Measurements from ENCODE around the gene LRP1-AS.
A peak's percentile ranks its signal among the peaks of the same experiment; 100 is the strongest.

Gene LRP1-AS

DNA sequence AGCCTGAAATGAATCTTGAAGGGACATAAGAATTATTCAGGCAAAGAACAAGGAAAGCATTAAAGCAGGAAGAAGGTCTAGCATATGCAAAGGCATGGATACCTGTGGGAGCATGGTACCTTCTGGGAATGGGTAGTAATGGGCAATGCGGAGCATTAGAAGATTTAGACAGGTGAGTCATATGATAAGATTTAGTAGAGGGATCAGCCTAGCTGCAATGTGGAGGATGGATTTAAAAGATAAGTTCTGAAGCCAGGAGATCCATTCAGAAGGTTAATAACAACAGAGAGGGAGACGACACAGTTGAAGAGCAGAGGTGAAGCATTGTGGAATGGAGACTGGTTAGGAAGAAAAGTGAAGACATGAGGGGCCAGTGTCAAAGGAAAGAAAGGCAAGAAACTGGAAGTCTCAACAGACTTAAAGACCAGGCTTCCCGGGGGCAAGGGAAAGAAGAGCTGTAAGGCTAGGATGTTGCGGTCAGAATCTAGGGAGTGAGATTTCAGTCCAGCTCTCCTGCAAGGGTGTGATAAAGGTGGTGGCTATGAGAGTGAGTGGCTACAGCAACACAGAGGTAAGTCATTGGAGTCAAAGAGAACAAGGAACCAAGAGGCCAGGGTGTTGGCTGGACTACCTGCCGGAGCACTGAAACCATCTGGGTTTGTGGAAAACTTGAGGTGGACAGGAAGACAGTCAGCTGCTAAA lies 30.7 kb downstream of the LRP1-AS start:
- DNase-seq, result no peak

DNA sequence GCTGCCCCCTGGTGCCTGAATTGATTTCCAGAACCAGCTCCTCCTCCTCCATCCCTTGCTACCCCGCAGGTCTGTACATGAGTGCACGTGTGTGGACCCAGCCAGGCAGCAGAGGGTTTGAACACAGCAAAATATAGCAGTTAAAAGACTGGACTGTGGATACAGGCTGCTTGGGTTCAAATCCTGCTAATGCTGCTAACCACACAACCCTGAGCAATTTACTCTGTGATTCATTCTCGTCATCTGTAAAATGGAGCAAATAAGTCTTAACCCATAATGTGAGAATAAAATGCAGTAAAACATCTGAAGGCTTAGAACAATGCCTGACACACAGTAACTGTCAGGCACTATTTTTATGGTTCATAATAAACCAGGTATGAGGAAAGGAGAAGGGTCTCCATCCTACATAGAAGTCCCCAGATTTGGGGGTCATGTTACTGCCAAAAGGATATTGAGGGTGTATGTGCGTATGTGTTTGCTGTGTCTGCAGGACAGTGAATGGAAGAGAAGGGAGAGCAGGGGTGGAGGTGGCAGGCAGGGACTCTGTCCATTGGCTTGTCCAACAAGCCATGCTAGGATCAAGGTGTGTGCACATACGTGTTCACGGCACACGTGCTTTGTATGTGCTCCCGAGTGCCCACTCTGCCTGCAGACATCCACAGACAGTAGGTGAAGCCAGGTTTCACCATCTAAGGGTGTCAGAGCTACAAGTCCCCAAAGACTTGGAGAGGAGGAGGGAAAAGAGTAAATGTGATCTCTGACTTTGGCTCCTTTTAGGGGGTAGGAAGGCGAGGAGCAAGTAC lies 34.7 kb downstream of the LRP1-AS start:
- no peak for DNase-seq

DNA sequence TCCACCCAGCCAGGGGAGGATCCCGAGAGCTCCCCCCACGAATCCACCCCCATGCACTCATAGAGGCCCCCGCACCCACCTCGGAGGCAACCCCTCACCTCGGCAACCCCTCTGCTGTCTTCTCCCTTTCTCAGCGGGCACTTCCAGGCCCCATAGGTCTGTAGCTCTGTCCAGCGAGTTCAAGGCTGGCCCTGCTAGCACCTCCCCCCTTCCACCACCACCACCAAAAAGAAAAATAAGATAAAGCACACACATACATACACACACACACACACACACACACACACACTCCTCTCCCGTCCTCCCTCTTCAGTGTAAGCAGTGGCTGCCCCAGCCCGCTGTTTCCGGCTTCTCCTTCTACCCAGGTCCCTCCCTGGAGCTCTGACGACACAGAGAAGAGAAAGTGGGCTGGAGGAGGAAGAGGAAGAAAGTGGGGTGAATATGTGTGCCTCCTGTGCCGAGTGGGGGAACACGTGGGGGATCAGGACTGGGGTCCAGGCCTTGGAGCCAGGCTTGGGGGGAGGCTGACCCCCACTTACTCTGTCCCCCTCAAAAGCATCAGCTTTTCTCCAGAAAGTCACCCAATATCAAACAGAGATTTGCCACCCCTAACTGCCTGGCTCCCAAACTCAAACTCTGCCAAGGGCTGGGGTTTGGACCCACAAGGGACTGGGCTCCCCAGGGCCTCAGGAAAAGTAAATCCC lies 36.2 kb downstream of the LRP1-AS start, which contains the start of gene STAT6:
TSS of gene STAT6 (minus strand) at position 332 of the 704 bp plus-strand sequence. CDS start 3,084 bp downstream, outside the sequence.
- peak; percentile 39 for DNase-seq

DNA sequence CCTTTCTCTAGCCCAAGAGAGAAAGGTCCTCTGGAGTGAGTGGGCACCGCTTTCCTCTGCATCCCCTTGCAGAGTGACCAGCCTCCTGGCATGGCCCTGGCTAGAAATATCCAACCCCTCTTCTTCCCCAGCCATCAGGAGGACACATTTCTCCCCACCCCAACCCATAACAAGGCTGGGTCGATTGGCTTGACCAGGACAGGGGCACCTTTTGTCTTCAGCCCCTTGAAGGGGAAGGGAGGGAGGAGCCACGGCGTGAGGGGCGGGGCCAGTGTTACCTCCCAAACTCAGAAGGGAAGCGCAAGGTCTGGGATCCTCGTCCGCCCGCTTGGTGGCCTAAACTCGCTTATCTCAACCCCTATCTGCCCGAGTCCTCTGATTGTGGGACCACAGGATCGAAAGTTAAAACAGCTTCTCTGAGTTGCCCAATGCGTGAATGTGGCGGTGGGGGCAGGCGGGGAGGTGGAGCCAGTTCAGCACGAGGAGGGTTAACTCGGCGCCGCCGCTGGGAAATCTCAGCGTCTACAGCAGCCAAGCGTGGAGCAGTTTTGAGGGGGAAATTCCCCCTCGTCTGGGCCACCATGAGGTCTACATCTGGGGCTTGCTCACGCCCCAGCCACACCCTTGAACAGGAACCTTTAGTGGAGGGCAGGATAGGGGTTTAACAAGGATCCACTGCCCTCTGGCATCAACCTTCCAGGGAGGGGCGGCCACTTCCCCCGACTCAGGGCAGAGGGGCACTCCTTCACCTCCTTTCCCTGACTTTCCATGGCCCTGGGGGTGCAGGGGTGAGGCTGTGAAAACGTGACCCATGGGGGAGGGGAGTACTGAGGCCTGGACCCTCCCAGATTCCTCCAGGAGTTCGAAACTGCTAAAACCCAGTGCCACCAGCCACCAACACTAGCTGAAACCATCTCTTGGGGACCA lies 37.1 kb downstream of the LRP1-AS start:
- peak; percentile 23 for DNase-seq

DNA sequence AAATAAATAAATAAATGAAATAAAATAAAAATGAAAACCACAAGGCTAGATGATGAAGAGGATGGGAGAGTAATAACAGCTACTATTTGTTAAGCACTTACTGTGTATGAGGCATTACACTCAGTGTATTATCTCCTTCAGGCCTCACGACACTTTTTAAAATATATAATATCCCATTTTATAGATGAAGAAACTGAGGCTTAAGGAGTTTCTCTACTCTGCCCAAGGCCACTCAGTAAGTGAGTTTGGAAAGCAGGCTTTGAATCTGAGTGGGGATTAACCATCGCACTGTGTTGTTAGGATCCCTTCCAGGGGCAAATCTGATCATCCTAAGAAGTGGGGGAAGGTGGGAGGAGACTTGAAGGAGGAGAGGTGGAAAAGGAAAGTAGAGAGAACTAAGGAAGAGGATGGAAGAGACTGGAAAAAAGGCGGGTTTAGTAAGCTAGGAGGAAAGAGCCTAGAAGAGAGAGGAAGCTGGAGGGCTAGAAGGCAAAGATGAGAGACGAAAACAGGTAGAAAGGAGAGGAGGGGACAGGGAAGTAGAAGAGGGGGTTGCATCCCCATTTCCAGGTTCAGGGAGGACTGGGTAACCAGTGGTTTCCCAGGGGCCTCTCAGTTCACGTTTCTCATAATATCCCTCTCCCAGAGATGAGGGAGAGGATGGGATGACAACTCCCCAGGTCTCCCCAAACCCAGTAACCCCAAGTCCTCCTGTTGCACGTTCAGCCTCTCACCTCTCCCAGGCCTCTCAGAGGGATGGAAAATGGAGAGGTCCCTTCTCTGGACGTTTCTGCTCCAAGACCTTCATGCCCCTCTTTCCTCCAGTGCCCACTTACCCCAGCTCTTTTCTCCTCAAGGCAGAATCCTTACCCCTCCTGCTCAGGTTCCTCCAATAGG lies 38.0 kb downstream of the LRP1-AS start:
- no peak for DNase-seq

DNA sequence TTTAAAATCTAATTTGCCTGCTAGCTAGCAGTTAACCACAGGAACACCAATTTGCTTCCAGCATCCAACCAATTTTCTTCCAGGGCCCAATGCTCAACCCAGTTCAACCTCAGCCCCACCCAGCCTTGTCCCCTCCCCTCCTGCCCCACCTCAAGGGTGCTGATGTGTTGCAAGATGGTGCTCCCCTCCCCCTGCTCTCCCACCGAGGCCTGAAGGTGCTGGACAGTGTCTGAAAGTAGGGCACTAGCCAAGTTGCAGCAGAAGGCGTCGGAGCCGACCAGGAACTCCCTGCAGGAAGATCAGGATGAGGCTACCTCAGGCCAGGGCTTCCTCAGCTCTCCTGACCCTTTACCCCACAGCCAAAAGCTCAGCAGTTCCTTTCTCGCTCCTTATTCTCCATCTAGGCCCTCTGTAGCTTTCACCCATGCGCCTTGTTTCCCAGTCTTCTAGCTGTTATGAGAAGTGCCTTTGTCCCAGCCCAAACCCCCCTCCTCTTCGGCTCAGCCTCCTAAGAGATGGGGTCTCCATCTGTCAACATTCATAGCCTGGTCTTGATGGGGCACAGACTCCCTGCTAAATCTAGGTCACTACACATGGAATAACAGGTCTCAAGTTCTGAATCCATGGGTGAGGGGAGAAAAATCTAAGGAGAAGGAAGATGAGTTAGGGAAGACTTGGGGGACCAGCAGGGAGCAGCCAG lies 39.8 kb downstream of the LRP1-AS start:
- DNase-seq, result no peak

DNA sequence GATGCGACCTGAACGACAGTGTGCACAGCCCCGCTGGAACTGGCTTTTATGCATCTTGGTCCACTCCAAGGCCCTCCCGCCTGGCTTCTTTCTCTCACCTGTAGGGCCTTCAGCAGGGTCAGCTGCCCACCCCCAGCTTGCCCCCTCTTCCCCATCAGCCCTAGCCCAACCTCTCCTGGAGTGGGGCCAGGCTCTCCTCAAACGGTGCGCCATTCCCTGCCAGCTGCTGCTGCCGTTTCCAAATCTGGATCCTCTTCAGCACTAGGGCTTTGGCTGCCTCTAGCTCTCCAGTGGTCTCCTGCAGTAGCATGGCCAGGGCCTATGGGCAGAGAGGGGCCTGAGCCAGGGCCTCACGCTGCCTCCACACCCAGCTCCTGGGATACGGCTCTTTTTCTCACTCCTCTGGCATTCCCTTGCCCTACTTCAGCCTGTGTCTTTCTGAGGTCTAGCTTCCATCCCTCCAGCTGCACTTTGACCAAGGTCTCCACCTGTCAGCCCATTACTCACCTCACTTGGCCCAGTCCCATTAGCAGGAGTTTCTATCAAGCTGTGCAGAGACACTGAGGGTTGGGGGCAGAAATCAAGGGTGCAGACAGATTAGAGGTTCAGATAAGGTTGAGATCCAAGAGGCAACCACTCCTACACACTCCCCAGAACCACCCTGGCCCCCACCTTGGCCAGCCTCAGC lies 41.3 kb downstream of the LRP1-AS start:
- no peak for DNase-seq

DNA sequence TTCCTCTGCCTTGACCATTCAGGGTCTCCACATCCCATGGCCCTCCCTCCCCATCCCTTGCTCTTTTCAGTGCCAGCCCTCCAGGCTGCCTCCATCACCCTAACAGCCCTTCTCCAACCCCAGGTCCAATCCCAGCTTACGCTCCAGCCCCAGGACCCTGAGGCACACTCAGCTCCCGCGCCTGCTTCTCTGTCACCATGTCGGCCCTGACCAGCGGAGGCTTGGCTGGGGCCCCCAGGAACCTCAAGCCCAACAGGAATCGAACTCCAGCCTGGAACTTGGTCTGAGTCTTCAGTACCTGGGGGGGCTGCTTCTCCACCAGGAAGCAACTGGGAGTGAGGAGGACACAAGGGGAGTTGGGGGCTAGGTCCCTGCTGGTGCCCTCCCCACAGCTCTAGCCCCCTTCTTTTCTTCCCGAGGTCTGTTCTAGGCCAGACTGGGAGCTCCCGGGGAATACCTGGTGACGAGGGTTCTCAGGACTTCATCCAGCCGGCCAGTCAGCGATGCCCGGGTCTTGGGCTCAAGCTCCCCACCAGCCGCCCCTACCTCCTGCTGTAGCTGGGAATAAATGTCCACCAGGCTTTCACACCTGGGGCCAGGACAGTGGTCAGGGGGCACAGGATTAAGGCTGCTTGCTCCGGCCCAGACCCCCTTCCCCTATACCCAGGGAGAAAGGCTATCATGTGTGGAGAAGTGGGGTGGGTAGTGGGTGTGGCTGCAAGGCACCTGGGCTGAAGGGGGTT lies 42.2 kb downstream of the LRP1-AS start:
- no peak for DNase-seq

DNA sequence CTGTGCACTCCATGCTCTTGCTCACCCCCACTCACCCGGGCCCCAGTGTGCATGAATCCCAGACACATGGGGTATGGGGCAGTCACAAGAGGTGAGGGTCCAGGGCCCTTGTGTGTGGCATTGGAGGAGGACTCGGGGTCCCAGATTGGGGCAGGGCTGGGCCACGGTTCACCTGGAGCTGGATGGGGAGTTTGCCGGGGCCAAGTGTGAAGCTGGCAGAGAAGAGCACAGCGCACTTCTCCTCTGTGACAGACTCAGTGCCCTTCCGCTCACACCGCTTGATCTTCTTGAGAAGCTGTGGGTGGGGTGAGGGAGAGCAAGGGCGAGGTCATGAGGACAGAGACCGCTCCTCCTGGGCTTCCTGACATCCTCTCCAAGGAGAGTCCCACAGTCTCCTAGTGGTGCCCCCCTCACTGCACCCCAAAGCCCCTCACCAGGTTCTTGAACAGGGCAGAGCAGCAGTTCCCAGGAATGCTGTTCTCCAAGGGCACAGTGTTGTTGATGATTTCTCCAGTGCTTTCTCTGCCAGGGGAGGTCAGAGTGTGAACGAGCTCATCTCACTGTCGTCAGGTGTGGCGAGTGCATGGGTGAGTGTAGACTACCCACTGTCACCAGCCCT lies 43.0 kb downstream of the LRP1-AS start:
- no peak for DNase-seq

DNA sequence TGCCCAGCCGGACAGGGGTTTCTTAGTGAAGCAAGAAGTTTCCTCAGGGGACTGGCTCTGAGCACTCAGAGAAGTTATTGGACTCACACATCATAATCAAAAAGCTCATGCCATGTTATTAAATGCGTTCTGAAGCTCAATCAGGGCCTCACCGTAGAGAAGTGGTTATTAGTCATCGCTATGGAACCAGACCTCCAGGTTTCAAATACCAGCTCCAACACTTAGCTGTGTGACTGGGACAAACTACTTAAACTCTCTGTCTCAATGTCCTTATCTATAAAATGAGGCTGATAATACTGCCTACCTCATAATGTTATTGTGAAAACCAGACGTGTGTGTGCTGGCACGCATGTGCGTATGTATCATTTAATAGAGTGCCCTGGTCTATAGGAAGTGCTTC lies 43.6 kb downstream of the LRP1-AS start:
- no peak for DNase-seq

DNA sequence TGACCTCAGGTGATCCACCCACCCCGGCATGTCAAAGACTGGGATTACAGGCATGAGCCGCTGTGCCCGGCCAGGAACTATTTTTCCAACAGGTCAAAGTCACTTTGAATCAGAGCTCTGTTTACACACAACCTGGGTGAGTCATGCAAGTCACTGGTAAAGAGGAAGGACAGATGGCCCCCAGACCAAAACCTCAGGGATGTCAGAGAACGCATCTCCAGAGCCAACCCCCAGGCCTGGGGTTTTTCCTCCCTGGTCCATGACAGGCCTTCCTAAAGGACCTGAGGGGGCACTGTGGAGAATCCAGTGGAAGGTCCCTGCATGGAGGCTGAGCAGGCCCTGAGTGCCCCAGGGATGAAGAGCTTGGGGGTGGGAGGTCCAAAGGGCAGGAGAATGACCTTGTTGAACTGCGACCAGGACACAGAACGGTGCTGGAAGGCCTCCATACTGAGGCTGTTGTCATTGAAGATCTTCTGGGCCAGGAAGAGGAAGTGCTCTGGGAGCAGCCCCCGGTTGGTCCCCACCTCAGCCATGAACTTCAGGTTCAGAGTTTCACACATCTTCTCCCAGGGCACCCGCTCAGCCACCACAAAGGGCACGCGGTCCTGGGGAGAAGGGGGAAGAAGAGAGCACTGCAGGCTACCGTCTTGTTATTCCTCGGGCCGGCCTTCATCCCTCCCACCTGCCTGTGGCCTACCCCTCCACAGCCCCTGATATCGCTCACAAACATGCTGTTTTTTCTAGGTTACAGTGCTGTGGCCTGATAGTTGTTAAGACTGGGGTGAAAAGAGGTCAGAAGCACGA lies 45.3 kb downstream of the LRP1-AS start:
- DNase-seq, result no peak

DNA sequence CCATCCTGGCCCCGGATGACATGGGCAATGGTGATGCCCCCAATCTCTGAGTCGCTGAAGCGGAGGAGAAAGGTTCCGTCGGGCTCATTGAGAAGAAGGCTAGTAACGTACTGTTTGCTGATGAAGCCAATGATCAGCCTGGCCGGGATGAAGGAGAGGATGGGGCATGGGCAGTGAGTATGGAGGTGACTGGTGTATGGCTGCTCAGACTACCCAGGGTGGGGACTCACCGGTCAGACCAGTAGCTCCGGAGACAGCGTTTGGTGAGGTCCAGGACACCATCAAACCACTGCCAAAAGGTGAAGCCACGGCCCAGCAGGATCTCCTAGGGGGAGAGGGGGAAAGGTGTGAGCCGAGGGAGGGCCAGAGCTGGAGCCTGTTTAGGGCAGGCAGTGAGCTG lies 47.7 kb downstream of the LRP1-AS start:
- DNase-seq, result no peak

DNA sequence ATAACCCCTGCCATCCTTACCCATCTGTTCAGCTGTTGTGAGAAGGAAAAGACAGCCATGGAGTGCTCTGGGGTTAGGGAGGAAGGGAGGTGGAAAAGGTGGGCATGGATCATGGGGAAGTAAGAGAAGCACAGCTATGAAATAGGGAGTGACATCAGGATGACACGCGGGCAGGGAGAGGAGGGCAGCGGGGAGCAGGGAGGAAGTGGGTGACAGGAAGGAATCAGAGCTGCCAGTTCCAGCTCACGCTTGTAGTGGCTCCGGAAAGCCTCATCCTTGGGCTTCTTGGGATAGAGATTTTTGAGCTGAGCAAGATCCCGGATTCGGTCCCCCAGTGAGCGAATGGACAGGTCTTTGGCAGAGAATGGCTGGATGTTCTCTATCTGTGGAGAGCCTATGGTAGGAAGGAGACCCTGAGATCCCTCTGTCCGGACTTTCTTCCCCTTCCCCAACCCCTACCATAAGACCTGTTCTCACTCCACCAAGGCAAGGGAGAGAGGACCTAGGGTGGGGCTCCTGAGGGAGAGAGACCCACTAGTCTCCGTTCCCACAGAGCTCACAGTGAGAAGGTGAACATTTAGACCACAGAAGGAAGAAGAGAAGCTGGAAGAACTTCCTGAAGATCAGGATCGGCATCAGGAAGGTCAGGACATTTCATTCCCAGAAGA lies 48.2 kb downstream of the LRP1-AS start:
- DNase-seq, result no peak

DNA sequence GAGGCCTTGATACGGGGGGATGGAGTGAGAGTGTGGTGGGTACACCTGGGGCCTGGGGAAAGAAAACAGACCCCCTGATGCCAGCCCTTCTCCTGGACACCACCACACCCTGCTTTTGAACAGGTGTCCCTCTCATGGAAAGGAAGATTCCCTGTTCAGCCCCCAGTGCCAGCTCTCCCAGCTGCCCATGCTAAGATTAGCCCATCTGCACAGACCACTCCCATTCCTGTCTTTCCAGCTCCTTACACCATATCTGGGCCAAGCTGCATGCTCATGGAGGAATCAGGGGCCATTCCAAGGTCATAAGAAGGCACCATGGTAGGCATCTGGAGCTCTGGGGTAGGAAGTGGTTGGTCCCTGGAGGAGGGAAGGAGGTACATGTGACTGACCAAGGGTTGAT lies 48.9 kb downstream of the LRP1-AS start:
- no peak for DNase-seq

DNA sequence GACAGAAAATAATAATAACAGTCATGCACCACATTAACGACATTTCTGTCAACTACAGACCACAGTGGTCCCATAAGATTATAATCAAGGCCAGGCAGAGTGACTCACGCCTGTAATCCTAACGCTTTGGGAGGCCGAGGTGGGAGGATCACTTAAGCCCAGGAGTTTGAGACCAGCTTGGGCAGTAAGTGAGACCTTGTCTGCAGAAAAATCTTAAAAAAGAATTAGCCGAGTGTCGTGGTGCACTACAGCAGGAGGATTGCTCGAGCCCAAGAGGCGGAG lies 49.9 kb downstream of the LRP1-AS start:
- no peak for DNase-seq

DNA sequence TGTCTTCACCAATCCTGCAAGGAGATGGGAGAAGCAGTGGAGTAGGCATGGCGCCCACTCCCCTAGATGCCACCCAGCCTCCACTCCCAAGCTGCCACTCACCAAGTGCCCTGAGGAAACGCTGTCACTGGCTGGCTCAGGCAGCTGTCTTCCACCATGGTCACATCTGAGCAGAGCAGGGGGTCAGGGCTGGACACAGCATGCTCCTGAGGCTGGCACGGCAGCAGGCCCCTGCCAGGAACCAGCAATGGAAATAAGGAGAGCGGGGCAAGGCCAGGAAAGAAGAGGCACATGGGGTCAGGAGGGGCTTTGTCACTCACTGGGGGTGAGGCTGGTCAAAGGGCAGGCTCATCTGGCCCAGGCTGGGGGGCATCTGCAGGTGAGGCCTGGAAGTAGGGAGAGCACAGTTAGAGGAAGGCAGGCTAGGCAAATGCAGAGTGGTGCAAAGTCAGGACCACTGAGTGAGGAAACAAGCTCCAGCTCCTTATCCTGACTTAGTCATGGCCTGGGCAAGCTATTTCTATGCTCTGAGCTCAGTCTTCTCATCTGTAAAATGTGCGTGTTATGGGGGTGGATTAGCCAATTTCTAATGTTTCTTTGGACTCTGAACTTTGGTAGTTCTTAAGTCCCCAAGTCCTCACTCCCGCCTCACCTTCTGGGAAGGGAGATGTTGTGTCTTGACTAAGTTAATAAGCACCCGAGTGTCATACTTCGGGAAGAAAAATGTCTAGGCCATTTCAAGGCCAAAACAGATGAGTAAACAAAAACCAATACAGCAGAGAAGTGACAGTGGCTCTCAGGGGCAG lies 50.5 kb downstream of the LRP1-AS start:
- DNase-seq, result no peak

DNA sequence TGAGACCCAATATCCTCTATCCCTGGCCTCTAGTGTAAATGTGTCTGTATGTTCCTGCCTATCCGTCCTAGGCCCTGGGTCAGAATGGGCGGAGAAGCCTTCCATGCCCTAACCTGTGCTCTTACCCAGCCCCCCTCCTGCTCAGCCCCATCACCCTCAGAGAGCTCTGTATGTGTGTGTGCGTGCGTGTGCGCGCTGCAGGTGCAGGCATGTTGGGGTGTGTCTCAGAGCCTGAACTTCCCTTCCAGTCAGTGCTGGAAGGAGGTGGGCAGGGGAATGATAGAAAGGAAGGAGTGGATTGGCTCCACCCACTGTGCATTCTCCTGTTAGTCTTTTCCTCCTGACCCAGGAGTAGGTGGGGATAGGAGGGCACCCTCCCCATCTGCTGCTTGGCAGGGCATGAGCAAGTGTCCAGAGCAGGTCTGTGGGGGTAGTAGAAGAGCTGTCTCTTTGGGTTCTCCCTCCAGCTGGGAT lies 51.3 kb downstream of the LRP1-AS start:
- peak; percentile 16 for DNase-seq
